Natural killer cell (primary cell): ENCODE data around the gene SPINT4. TPM values are rescaled to one million over a fixed set of nuclear protein-coding genes. Genes with fewer than 3 reads are reported as not detected.

Experiments
- ATAC-seq, 3 donors: fragments of 150-1000 bp in 2 of 3; fragments of 200-7000 bp in 1 of 3; cut with Tn5 transposase; 1 replicate in 1 of 3; 2 replicates in 2 of 3; pipeline ENCODE4 v1.10.0; 2021; ENCODE audit warnings: mild to moderate bottlenecking in 2 of 3, moderate library complexity in 2 of 3
- DNase-seq, 2 donors: peaks; one replicate each; pipeline versions ENCODE4 v3.0.0 to v3.0.0-alpha.2; 2013 to 2021; ENCODE audit warnings: mixed read lengths in 1 of 2
- H3K27ac ChIP-seq: one replicate; pipeline ENCODE4 v1.5.1; 2013; ENCODE audit warnings: mild to moderate bottlenecking, low read length
- H3K27me3 ChIP-seq: one replicate; pipeline ENCODE4 v1.6.1; 2013; ENCODE audit warnings: low read length; ENCODE audit not compliant: control insufficient read depth, insufficient read depth
- H3K36me3 ChIP-seq: one replicate; pipeline ENCODE4 v1.6.1; 2013; ENCODE audit warnings: low read length; ENCODE audit not compliant: control insufficient read depth, insufficient read depth
- H3K4me1 ChIP-seq: one replicate; pipeline ENCODE4 v1.6.1; 2013; ENCODE audit warnings: low read length; ENCODE audit not compliant: control insufficient read depth, insufficient read depth
- H3K4me3 ChIP-seq: one replicate; pipeline ENCODE4 v1.5.1; 2013; ENCODE audit warnings: low read length
- H3K9me3 ChIP-seq: one replicate; pipeline ENCODE4 v1.6.1; 2013; ENCODE audit warnings: low read length; ENCODE audit not compliant: control insufficient read depth, insufficient read depth
- H3K27ac Mint-ChIP-seq, 2 donors: one replicate each; pipeline ENCODE4 v1.8.0; 2022; ENCODE audit warnings: mild to moderate bottlenecking in 2 of 2, mixed read lengths in 2 of 2, moderate library complexity in 1 of 2
- H3K27me3 Mint-ChIP-seq, 2 donors: one replicate each; pipeline ENCODE4 v1.8.0; 2022; ENCODE audit warnings: low read depth in 2 of 2, mixed read lengths in 2 of 2
- H3K36me3 Mint-ChIP-seq: one replicate; pipeline ENCODE4 v1.8.0; 2022; ENCODE audit warnings: mixed read lengths
- H3K4me1 Mint-ChIP-seq, 2 donors: one replicate each; pipeline ENCODE4 v1.8.0; 2022; ENCODE audit warnings: mixed read lengths in 2 of 2
- H3K4me3 Mint-ChIP-seq: one replicate; pipeline ENCODE4 v1.8.0; 2022; ENCODE audit warnings: mild to moderate bottlenecking, moderate library complexity, mixed read lengths
- H3K9me3 Mint-ChIP-seq, 2 donors: one replicate each; pipeline ENCODE4 v1.8.0; 2022; ENCODE audit warnings: mixed read lengths in 2 of 2
- CTCF ChIP-seq: fragments of 200-600 bp; IDR thresholded peaks from one replicate; pipeline ENCODE4 v1.8.0; 2022; ENCODE audit warnings: antibody characterized with exemption
- WGBS: methylation state at CpG from one replicate; pipeline ENCODE4 v1.1.7; 2013; ENCODE audit warnings: missing lambda C conversion rate; ENCODE audit not compliant: insufficient coverage; 5-methylcytosine and 5-hydroxymethylcytosine counted together
- intact Hi-C: fragments of 100-400 bp; cut with micrococcal nuclease; formaldehyde crosslinking; loops from one replicate; pipeline ENCODE4 v1.14.2; 2022
- total RNA-seq, 4 donors: library from RNA; stranded (reverse); fragments of 120-200 nt in 1 of 4; gene quantifications; one replicate each; pipeline versions ENCODE4 v1.2.3 to v1.2.4, GENCODE V29; 2013 to 2022

SPINT4 gene
- total RNA-seq, 3 donors from 2014 or later (not counting 1 experiment from before 2014, with no cell fraction given): not detected

DNA sequence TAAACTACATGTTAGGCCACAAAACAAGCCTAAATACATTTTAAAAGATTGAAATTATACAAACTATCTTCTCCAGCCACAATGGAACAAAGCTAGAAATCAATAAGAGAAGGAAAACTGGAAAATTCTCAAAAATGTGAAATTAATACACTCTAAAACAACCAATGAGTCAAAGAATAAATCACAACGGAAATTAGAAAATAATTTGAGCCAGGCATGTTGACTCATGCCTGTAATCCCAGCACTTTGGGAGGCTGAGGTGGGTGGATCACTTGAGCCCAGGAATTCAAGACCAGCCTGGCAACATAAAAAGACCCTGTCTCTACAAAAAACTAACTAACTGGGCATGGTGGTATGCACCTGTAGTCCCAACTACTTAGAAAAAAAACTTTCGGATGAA is 26.7 kb upstream of the SPINT4 start:
- H3K27ac ChIP-seq: no peak overlapping the region
- ATAC-seq (no peak), DNase-seq (no peak)
- H3K36me3 Mint-ChIP-seq: no peaks in the 10 kb centered on the region
- H3K27me3 Mint-ChIP-seq: peaks cover 14 to 33% of the 10 kb centered on the region in 2 donors
- no peak overlapping the region for H3K4me3 ChIP-seq
- intact Hi-C loops: no loop called here
- no peak for TF ChIP-seq CTCF
- H3K9me3 Mint-ChIP-seq: peaks cover 0 to 2% of the 10 kb centered on the region in 2 donors
- no peaks in the 10 kb centered on the region for H3K4me1 ChIP-seq
- 100% methylated on average over 2 of the region's 2 CpGs for WGBS
- no peak overlapping the region for H3K27ac Mint-ChIP-seq
- H3K4me1 Mint-ChIP-seq: no peaks in the 10 kb centered on the region
- H3K27me3 ChIP-seq: peaks cover 2% of the 10 kb centered on the region
- H3K36me3 ChIP-seq: no peaks in the 10 kb centered on the region
- H3K4me3 Mint-ChIP-seq: no peak overlapping the region
- H3K9me3 ChIP-seq: no peaks in the 10 kb centered on the region

DNA sequence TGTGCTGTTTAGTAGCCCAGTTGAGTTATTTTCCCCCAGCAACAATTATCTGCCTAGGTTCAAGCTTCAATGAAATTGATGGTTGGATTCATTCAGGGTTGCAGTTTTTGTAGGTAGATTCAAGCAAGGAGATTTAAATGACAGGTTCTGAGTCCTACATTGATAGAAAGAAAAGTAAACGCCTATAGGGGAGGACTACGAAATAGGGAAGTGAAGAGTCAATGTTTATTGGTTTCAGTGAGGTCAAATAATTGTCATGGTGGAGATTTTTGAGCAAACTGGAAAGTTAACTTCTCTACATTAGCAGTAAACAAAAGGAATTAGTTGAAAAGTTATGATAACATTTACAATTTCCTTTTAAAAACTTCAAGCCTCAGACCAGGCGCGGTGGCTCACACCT is 21.0 kb upstream of the SPINT4 start:
- WGBS: 70% methylated on average over 4 of the region's 4 CpGs
- no peak for ATAC-seq
- H3K4me1 ChIP-seq: no peaks in the 10 kb centered on the region
- Mint-ChIP-seq H3K4me1 (no peaks in the 10 kb centered on the region), H3K4me3 (no peak overlapping the region), H3K36me3 (no peaks in the 10 kb centered on the region), H3K27ac (no peak overlapping the region), H3K27me3 (peaks cover 10 to 28% of the 10 kb centered on the region in 2 donors), H3K9me3 (no peaks in the 10 kb centered on the region)
- H3K36me3 ChIP-seq: no peaks in the 10 kb centered on the region
- DNase-seq: no peak
- intact Hi-C loops: no loop called here
- H3K4me3 ChIP-seq: no peak overlapping the region
- no peak overlapping the region for H3K27ac ChIP-seq
- no peaks in the 10 kb centered on the region for H3K27me3 ChIP-seq
- no peak for TF ChIP-seq CTCF
- no peaks in the 10 kb centered on the region for H3K9me3 ChIP-seq

GRCh38 chr20:45701873-45702272 is 20.3 kb upstream of the SPINT4 start, which contains the start of gene WFDC13:
TSS of gene WFDC13 (plus strand) at chr20:45702038. CDS start at chr20:45702124, 86 bp downstream.
- Histone ChIP-seq H3K27ac (no peak within 1 kb of the TSS), H3K27me3 (no peaks in the 10 kb centered on the region), H3K9me3 (no peaks in the 10 kb centered on the region), H3K36me3 (no peaks in the 10 kb centered on the region), H3K4me1 (no peaks in the 10 kb centered on the region), H3K4me3 (no peak within 1 kb of the TSS)
- intact Hi-C loops: no loop called here
- no peak for TF ChIP-seq CTCF
- peaks cover 10 to 28% of the 10 kb centered on the region in 2 donors for H3K27me3 Mint-ChIP-seq
- H3K4me3 Mint-ChIP-seq: no peak within 1 kb of the TSS
- no peaks in the 10 kb centered on the region for H3K4me1 Mint-ChIP-seq
- no peaks in the 10 kb centered on the region for H3K36me3 Mint-ChIP-seq
- no peaks in the 10 kb centered on the region for H3K9me3 Mint-ChIP-seq
- ATAC-seq (no peak), DNase-seq (no peak)
- no peak within 1 kb of the TSS for H3K27ac Mint-ChIP-seq
- WGBS: 91% methylated on average over 4 of the region's 4 CpGs

- H3K27me3 Mint-ChIP-seq: peaks cover 14 to 40% of the 10 kb centered on the region in 2 donors
These were observed 17.0 kb upstream of the SPINT4 start, which contains the start of gene WFDC10B for GRCh38 chr20:45704969-45705637. TSS of gene WFDC10B (minus strand) at chr20:45705019. CDS start at chr20:45685992, 19,027 bp downstream.

More at GRCh38 chr20:45704969-45705637, 17.0 kb upstream of the SPINT4 start, which contains the start of gene WFDC10B:
- DNase-seq (no peak), ATAC-seq (no peak)
- Histone ChIP-seq H3K27ac (no peak within 1 kb of the TSS), H3K27me3 (no peaks in the 10 kb centered on the region), H3K4me1 (no peaks in the 10 kb centered on the region), H3K4me3 (no peak within 1 kb of the TSS), H3K36me3 (no peaks in the 10 kb centered on the region), H3K9me3 (no peaks in the 10 kb centered on the region)
- Mint-ChIP-seq H3K36me3 (no peaks in the 10 kb centered on the region), H3K27ac (no peak within 1 kb of the TSS), H3K9me3 (no peaks in the 10 kb centered on the region), H3K4me1 (no peaks in the 10 kb centered on the region), H3K4me3 (no peak within 1 kb of the TSS)
- 92% methylated on average over 1 of the region's 1 CpG for WGBS
- TF ChIP-seq CTCF: no peak
- intact Hi-C loops: no loop called here
